ENCODE data around the gene FIZ1.

GRCh38 chr19:55543567-55543966 lies 55.8 kb downstream of the FIZ1 start:
- no peak for TF ChIP-seq EZH2 (optimal IDR thresholded peaks at IDR 0.05; ENCODE audit: low read depth, low read length)
- TF ChIP-seq CTCF (IDR thresholded peaks at IDR 0.05; ENCODE audit: low read length), result no peak
- TF ChIP-seq EZH2phosphoT487 (IDR thresholded peaks at IDR 0.05; ENCODE audit: low read length), result no peak
